Transverse colon (tissue), 4 donors: ENCODE measurements around the gene CABP7. TPM values are rescaled to one million over a fixed set of nuclear protein-coding genes. Genes with fewer than 3 reads are reported as not detected.
"Not testable (repeated sequence)": the region's sequence is repeated elsewhere in the genome, so short reads cannot be mapped to it uniquely, and the experiment has no call there.

ENCODE experiments used
- DNase-seq: peaks from one replicate; pipeline ENCODE4 v3.0.0-alpha.2; 2019
- H3K27ac ChIP-seq, 4 donors: fragments of 200-600 bp; sonication (generic); 2 replicates each; pipeline ENCODE4 v1.5.1; 2016 to 2018; ENCODE audit warnings: inconsistent platforms in 4 of 4
- H3K27me3 ChIP-seq: fragments of 200-600 bp; sonication (generic); 2 replicates; pipeline ENCODE4 v1.5.1; 2017; ENCODE audit warnings: inconsistent platforms
- H3K36me3 ChIP-seq, 4 donors: fragments of 200-600 bp; sonication (generic); 2 replicates each; pipeline ENCODE4 v1.5.1; 2017 to 2019; ENCODE audit warnings: inconsistent platforms in 4 of 4
- H3K4me1 ChIP-seq, 4 donors: fragments of 200-600 bp; sonication (generic); 2 replicates each; pipeline ENCODE4 v1.5.1; 2017 to 2020; ENCODE audit warnings: inconsistent platforms in 4 of 4
- H3K4me3 ChIP-seq, 4 donors: fragments of 200-600 bp; sonication (generic); 1 replicate in 1 of 4; 2 replicates in 3 of 4; pipeline versions ENCODE4 v1.5.1 to v1.6.1; 2017 to 2019; ENCODE audit warnings: inconsistent platforms in 4 of 4
- H3K9me3 ChIP-seq, 2 donors: fragments of 200-600 bp; sonication (generic); 2 replicates each; pipeline ENCODE4 v1.5.1; 2017 to 2019; ENCODE audit warnings: inconsistent platforms in 2 of 2
- CTCF ChIP-seq, 5 experiments: fragments of 200-600 bp in 3 of 5; fragments of 450-650 bp in 2 of 5; sonication (generic) in 3 of 5; IDR thresholded peaks; 1 replicate in 2 of 5; 2 replicates in 3 of 5; pipeline ENCODE4 v1.5.1; 2016 to 2017; ENCODE audit warnings: antibody characterized with exemption in 5 of 5, inconsistent platforms in 3 of 5, mild to moderate bottlenecking in 2 of 5, moderate library complexity in 1 of 5
- EP300 ChIP-seq: sonication (generic); formaldehyde crosslinking; IDR thresholded peaks from one replicate; pipeline ENCODE4 v1.6.1; 2017; ENCODE audit warnings: antibody characterized with exemption, low read depth
- POLR2A ChIP-seq: fragments of 450-650 bp; IDR thresholded peaks from one replicate; pipeline ENCODE4 v1.6.1; 2016; ENCODE audit warnings: antibody characterized with exemption, mild to moderate bottlenecking, moderate library complexity
- POLR2AphosphoS5 ChIP-seq, 3 donors: sonication (generic); formaldehyde crosslinking; IDR thresholded peaks; one replicate each; pipeline ENCODE4 v1.6.1; 2016; ENCODE audit warnings: antibody characterized with exemption in 3 of 3
- WGBS, 2 donors: methylation state at CpG; one replicate each; pipeline ENCODE4 v1.1.5; 2018; ENCODE audit warnings: low coverage in 1 of 2; 5-methylcytosine and 5-hydroxymethylcytosine counted together
- in situ Hi-C, 4 donors: fragments of 200-750 bp; cut with MboI; loops; one replicate each; pipeline versions ENCODE4 v1.15.0 to v1.15.1; 2017; ENCODE audit warnings: low sequenced_read_pairs in 3 of 4, low pct_ligation_motif_present in 1 of 4, low pct_unique_long_range_greater_than_20kb in 1 of 4
- intact Hi-C: fragments of 100-400 bp; cut with DNase I; formaldehyde crosslinking; loops from one replicate; pipeline ENCODE4 v1.15.1; 2023; ENCODE audit warnings: low total_unique reads
- total RNA-seq, 4 donors: library from RNA; depleted of rRNA; stranded (reverse); fragments of >200 nt; gene quantifications; one replicate each; pipeline ENCODE4 v1.1.0, GENCODE V29; 2016

Gene CABP7
- total RNA-seq, 4 donors from 2014 or later = not detected

GRCh38 chr22:29751669-29752068, 31.9 kb downstream of the CABP7 start:
- Histone ChIP-seq H3K27ac (no peak overlapping the region), H3K9me3 (no peaks in the 10 kb centered on the region), H3K27me3 (no peaks in the 10 kb centered on the region), H3K36me3 (peaks cover 0 to 1% (median 0%) of the 10 kb centered on the region in 4 donors), H3K4me3 (no peak overlapping the region), H3K4me1 (no peaks in the 10 kb centered on the region)
- no peak for TF ChIP-seq POLR2A
- in situ Hi-C loops (no loop called here), intact Hi-C loops (no loop called here)
- no peak for DNase-seq
- 100% methylated on average over 2 of the region's 2 CpGs; no CpG with 5 or more reads in 1 of the 2 donors for WGBS, 2 donors

DNA sequence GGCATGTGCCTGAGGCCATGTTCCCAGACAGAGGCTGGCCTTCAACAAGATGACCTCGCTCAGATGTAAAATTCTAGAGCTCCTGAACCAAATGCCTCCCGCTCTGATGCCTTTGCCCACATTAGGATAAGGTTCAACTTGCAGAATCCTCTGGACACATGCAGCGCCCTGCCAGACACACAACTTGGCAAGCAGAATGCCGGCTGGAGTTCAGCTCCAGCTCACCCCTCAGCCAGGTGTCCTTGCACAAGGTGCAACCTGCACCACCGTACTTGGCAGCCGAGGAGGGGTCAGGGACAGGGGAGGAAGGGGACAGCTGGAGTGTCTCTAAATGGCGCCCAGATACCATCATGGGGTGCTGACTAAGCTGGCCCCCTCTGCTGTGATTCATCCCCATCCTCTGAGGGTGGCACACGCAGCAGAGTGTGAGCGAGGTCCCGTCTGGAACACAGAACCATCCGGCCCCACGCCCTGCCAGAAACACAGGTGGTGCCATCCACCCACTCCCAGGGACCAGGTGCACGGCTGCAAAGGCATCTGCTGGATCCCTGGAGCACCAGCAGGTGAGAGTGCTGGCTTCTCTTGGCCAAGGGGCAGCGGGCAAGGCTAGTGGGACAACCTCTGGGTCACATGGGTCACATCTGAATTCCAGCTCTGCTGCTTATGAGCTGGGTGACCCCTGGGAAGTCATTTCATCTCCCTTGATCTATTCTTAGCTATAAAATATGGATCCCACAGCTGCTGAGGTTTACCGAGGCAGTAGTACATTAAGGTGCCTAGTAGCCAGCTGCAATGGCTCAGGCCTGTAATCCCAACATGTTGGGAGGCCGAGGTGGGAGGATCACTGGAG, 34.2 kb downstream of the CABP7 start:
- H3K4me3 ChIP-seq = no peak overlapping the region
- H3K27me3 ChIP-seq = no peaks in the 10 kb centered on the region
- TF ChIP-seq POLR2A (no peak), POLR2AphosphoS5 (IDR thresholded peaks at IDR 0.05) (no peak), EP300 (no peak), CTCF (IDR thresholded peaks at IDR 0.05) (no peak)
- H3K27ac ChIP-seq = no peak overlapping the region
- no peaks in the 10 kb centered on the region for H3K9me3 ChIP-seq
- intact Hi-C loops = no loop called here
- WGBS, 2 donors = 92% methylated on average over 12 of the region's 16 CpGs; no CpG with 5 or more reads in 1 of the 2 donors
- in situ Hi-C loops = no loop called here
- no peaks in the 10 kb centered on the region for H3K4me1 ChIP-seq
- no peaks in the 10 kb centered on the region for H3K36me3 ChIP-seq
- DNase-seq = no peak

- H3K36me3 ChIP-seq, H3K27ac ChIP-seq, DNase-seq, H3K9me3 ChIP-seq, H3K27me3 ChIP-seq, H3K4me3 ChIP-seq, in situ Hi-C loops, intact Hi-C loops, H3K4me1 ChIP-seq: not testable (repeated sequence)
- 87 to 100% methylated on average over 1 to 11 of the region's 11 CpGs for WGBS, 2 donors
These were observed 35.0 kb downstream of the CABP7 start for GRCh38 chr22:29754658-29755395.

DNA sequence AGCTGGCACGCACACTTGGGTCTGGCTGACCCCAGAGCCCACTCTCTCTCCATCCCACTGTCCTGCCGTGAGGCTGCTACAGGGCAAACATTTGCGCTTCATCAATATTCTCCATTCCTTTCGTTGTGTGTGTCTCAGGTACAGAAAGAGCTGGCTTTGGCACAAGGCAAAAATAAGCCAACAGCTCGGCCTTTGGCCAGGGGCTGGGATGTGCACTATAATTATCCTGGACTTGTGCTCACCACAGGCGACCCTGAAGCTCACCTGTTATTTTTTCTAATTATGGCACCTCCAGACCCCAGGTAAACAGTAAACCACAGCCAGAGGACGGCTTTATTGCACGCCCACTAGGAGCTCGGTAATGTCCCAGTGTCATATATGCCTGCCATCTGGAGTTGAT, 36.1 kb downstream of the CABP7 start:
- intact Hi-C loops (no loop called here), in situ Hi-C loops (no loop called here)
- Histone ChIP-seq H3K4me1 (no peaks in the 10 kb centered on the region), H3K27me3 (no peaks in the 10 kb centered on the region), H3K36me3 (no peaks in the 10 kb centered on the region), H3K9me3 (no peaks in the 10 kb centered on the region), H3K4me3 (no peak overlapping the region), H3K27ac (no peak overlapping the region)
- DNase-seq = no peak
- 88% methylated on average over 9 of the region's 9 CpGs; no CpG with 5 or more reads in 1 of the 2 donors for WGBS, 2 donors
- TF ChIP-seq POLR2AphosphoS5 (IDR thresholded peaks at IDR 0.05) (no peak), POLR2A (no peak), EP300 (no peak)

- 79% methylated on average over 7 of the region's 7 CpGs; no CpG with 5 or more reads in 1 of the 2 donors for WGBS, 2 donors
- Histone ChIP-seq H3K27me3 (no peaks in the 10 kb centered on the region), H3K4me3 (no peak overlapping the region), H3K27ac (no peak overlapping the region), H3K36me3 (no peaks in the 10 kb centered on the region), H3K4me1 (no peaks in the 10 kb centered on the region), H3K9me3 (no peaks in the 10 kb centered on the region)
- TF ChIP-seq CTCF (IDR thresholded peaks at IDR 0.05) = no peak
- no peak for TF ChIP-seq POLR2A
- TF ChIP-seq POLR2AphosphoS5 (IDR thresholded peaks at IDR 0.05) = no peak
- TF ChIP-seq EP300 = no peak
- intact Hi-C loops (no loop called here), in situ Hi-C loops (no loop called here)
- no peak for DNase-seq
These were observed 36.5 kb downstream of the CABP7 start for GRCh38 chr22:29756341-29756740.
